Neural progenitor cell (in vitro differentiated cells): Measurements from ENCODE around the gene PPP2R2D. TPM values are rescaled to one million over a fixed set of nuclear protein-coding genes. Genes with fewer than 3 reads are reported as not detected.

Experiments
- DNase-seq: peaks from one replicate; pipeline ENCODE4 v3.0.0-alpha.2; 2016; ENCODE audit warnings: low spot score
- H2AFZ ChIP-seq: fragments of 200-600 bp; sonication (generic); replicated peaks from 2 replicates; pipeline ENCODE4 v1.6.1; 2016; ENCODE audit warnings: antibody characterized with exemption
- H3F3A ChIP-seq: fragments of 200-600 bp; sonication (generic); 2 replicates; pipeline ENCODE4 v1.6.1; 2016; ENCODE audit warnings: antibody characterized with exemption, low read depth
- H3K27ac ChIP-seq: fragments of 200-600 bp; sonication (generic); 2 replicates; pipeline ENCODE4 v1.5.1; 2016; ENCODE audit warnings: mild to moderate bottlenecking
- H3K27me3 ChIP-seq: fragments of 200-600 bp; sonication (generic); 2 replicates; pipeline ENCODE4 v1.6.1; 2016; ENCODE audit warnings: mild to moderate bottlenecking, moderate library complexity
- H3K36me3 ChIP-seq: fragments of 200-600 bp; sonication (generic); 2 replicates; pipeline ENCODE4 v1.5.1; 2016
- H3K4me1 ChIP-seq: fragments of 200-600 bp; sonication (generic); 2 replicates; pipeline ENCODE4 v1.6.1; 2016; ENCODE audit warnings: mixed run types
- H3K4me2 ChIP-seq: fragments of 200-600 bp; sonication (generic); 2 replicates; pipeline ENCODE4 v1.6.1; 2016
- H3K4me3 ChIP-seq: fragments of 200-600 bp; sonication (generic); 2 replicates; pipeline ENCODE4 v1.5.1; 2016
- H3K79me2 ChIP-seq: fragments of 200-600 bp; sonication (generic); 2 replicates; pipeline ENCODE4 v1.6.1; 2016; ENCODE audit warnings: low read depth
- H3K9ac ChIP-seq: fragments of 200-600 bp; sonication (generic); 2 replicates; pipeline ENCODE4 v1.6.1; 2016
- H3K9me3 ChIP-seq: fragments of 200-600 bp; sonication (generic); 2 replicates; pipeline ENCODE4 v1.5.1; 2016; ENCODE audit warnings: low read depth
- H4K20me1 ChIP-seq: fragments of 200-600 bp; sonication (generic); 2 replicates; pipeline ENCODE4 v1.6.1; 2016; ENCODE audit warnings: low read depth
- H3K27ac Mint-ChIP-seq: 3 replicates; pipeline ENCODE4 v1.8.0; 2021; ENCODE audit warnings: mixed read lengths
- H3K27me3 Mint-ChIP-seq: 2 replicates; pipeline ENCODE4 v1.8.0; 2022; ENCODE audit warnings: low read depth, mild to moderate bottlenecking, inconsistent platforms, moderate library complexity, mixed read lengths; ENCODE audit not compliant: insufficient read depth
- H3K36me3 Mint-ChIP-seq: 3 replicates; pipeline ENCODE4 v1.8.0; 2021; ENCODE audit warnings: mixed read lengths
- H3K4me1 Mint-ChIP-seq: 3 replicates; pipeline ENCODE4 v1.8.0; 2021; ENCODE audit warnings: mixed read lengths
- H3K4me3 Mint-ChIP-seq: 3 replicates; pipeline ENCODE4 v1.8.0; 2021; ENCODE audit warnings: mild to moderate bottlenecking, moderate library complexity, mixed read lengths
- H3K9me3 Mint-ChIP-seq: 3 replicates; pipeline ENCODE4 v1.8.0; 2020; ENCODE audit warnings: mixed read lengths
- EZH2 ChIP-seq: fragments of 200-600 bp; sonication (generic); IDR thresholded peaks from 2 replicates; pipeline ENCODE4 v1.6.1; 2017; ENCODE audit warnings: antibody characterized with exemption, mild to moderate bottlenecking, moderate library complexity
- EZH2phosphoT487 ChIP-seq: fragments of 200-600 bp; sonication (generic); IDR thresholded peaks from 2 replicates; pipeline ENCODE4 v1.6.1; 2017; ENCODE audit warnings: antibody characterized with exemption
- total RNA-seq: library from RNA; depleted of rRNA; stranded (reverse); fragments of >200 nt; gene quantifications from 2 replicates; pipeline ENCODE4 v1.2.3, GENCODE V29; 2015; ENCODE audit warnings: low replicate concordance
- TF ChIP-seq, protein P1 (sequence below): fragments of 200-600 bp; sonication (generic); IDR thresholded peaks from 2 replicates; pipeline ENCODE4 v1.5.1; 2017; ENCODE audit warnings: antibody characterized with exemption, mild to moderate bottlenecking

The PPP2R2D gene
- total RNA-seq, 1 donor from 2014 or later, result 28.1 TPM

DNA sequence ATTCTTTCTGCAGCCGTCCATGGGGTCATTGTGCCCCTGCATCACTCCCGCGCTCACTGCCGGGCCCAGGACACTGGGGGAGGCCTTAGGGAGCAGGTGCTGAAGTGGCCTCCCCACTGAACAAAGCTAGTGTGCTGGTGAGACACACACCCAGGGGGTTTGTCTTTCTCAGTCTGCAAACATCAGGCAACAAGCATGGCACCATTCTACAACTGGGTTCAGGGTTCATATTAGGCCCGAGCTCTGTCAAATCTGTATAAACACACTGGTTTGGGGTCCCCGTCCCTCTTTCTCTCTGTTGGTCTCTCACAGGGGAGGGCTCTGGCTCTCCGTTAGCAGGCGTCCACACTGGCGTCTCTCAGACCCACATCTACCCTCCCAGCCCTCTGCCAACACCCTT, 11.1 kb upstream of the PPP2R2D start:
- peaks cover 16% of the 10 kb centered on the region for H3K4me1 Mint-ChIP-seq
- peaks cover 3% of the 10 kb centered on the region for H3F3A ChIP-seq
- DNase-seq, result no peak
- no peak overlapping the region for H3K4me3 Mint-ChIP-seq
- H3K4me3 ChIP-seq, result no peak overlapping the region
- no peaks in the 10 kb centered on the region for H3K36me3 ChIP-seq
- H3K9me3 ChIP-seq, result no peaks in the 10 kb centered on the region
- H4K20me1 ChIP-seq, result no peaks in the 10 kb centered on the region
- TF ChIP-seq EZH2, result no peak
- TF ChIP-seq, protein P1, sequence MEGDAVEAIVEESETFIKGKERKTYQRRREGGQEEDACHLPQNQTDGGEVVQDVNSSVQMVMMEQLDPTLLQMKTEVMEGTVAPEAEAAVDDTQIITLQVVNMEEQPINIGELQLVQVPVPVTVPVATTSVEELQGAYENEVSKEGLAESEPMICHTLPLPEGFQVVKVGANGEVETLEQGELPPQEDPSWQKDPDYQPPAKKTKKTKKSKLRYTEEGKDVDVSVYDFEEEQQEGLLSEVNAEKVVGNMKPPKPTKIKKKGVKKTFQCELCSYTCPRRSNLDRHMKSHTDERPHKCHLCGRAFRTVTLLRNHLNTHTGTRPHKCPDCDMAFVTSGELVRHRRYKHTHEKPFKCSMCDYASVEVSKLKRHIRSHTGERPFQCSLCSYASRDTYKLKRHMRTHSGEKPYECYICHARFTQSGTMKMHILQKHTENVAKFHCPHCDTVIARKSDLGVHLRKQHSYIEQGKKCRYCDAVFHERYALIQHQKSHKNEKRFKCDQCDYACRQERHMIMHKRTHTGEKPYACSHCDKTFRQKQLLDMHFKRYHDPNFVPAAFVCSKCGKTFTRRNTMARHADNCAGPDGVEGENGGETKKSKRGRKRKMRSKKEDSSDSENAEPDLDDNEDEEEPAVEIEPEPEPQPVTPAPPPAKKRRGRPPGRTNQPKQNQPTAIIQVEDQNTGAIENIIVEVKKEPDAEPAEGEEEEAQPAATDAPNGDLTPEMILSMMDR, result no peak
- TF ChIP-seq EZH2phosphoT487, result no peak
- H3K79me2 ChIP-seq, result no peaks in the 10 kb centered on the region
- H3K27ac Mint-ChIP-seq, result no peak overlapping the region
- no peaks in the 10 kb centered on the region for H3K36me3 Mint-ChIP-seq
- peaks cover 12% of the 10 kb centered on the region for H3K27me3 Mint-ChIP-seq
- peaks cover 5% of the 10 kb centered on the region for H3K9me3 Mint-ChIP-seq
- no peaks in the 10 kb centered on the region for H3K27me3 ChIP-seq
- H3K4me2 ChIP-seq, result no peak overlapping the region
- no peaks in the 10 kb centered on the region for H3K4me1 ChIP-seq
- no peak overlapping the region for H2AFZ ChIP-seq
- H3K27ac ChIP-seq, result no peak overlapping the region
- no peak overlapping the region for H3K9ac ChIP-seq

DNA sequence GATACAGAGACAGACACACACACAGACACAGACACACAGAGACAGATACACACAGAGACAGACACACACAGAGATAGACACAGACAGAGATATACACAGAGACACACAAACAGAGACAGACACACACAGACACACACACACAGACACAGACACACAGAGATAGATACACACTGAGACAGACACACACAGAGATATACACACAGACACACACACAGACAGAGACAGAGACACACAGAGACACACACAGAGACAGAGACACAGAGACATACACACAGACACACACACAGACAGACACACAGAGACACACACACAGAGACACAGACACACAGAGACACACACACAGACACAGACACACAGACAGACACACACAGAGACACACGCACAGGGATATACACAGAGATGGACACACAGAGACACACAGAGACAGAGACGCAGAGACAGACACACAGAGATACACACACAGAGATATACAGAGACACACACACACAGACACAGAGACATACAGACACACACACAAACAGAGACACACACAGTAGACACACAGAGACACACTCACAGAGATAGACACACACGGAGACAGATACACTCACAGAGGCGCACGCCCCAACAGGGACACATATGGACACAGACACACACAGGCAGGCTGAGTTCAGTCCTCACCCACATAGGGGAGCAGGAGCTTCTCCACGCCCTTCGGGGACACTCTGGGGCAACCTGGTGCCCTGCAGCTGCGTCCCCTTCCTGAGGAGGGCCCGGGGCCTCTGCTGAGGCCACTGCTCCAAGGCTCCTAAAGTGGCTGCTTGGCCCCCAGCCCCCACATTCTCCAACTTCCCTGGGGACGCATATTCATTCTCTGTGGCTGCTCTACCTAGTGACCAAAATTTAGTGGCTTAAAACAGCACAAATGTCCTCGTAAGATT, 10.3 kb upstream of the PPP2R2D start:
- H3K27ac Mint-ChIP-seq, result no peak overlapping the region

DNA sequence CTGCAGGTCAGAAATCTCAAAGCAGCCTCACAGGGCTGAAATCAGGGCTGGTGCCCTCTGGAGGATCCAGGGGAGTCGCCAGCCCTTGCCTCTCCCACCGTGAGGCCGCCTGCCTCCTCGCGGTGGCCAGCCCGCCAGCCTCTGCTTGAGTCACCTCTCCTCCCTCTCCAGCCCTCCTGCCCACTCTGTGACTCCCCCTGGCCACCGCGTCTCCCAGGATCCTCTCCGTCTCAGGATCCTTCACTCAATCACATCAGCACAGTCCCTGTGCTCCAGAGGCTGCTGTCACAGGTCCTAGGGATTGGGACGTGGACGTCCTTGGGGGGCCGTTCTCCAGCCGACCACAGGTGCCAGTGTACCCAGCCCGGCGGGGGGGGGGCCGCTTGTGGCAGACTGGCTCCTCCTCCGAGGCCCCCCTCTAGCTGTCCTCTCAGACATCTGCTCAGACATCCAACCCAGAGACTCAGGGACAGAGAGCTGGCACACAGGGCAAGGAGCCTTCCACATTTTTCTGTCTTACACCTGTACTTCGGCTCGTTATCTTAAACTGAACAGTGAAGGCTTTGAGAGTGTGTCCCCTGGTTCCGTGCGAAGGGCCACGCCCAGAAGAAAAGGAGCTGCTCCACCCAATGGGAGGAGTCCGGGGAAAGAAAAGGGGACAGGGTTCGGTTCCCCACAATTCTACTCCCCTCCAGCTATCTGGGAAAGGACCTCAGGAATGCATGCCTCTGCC, 9.4 kb upstream of the PPP2R2D start:
- H3F3A ChIP-seq, result peaks cover 3% of the 10 kb centered on the region
- no peak overlapping the region for H3K27ac Mint-ChIP-seq
- H3K36me3 Mint-ChIP-seq, result no peaks in the 10 kb centered on the region
- H3K36me3 ChIP-seq, result no peaks in the 10 kb centered on the region
- H3K9me3 Mint-ChIP-seq, result peaks cover under 1% of the 10 kb centered on the region
- H3K4me3 Mint-ChIP-seq, result no peak overlapping the region
- no peaks in the 10 kb centered on the region for H3K4me1 ChIP-seq
- no peaks in the 10 kb centered on the region for H3K79me2 ChIP-seq
- H2AFZ ChIP-seq, result peak overlapping the region; percentile 94
- H3K4me3 ChIP-seq, result no peak overlapping the region
- H3K9ac ChIP-seq, result no peak overlapping the region
- no peaks in the 10 kb centered on the region for H3K27me3 ChIP-seq
- peaks cover 11% of the 10 kb centered on the region for H3K4me1 Mint-ChIP-seq
- no peak overlapping the region for H3K27ac ChIP-seq
- H3K9me3 ChIP-seq, result no peaks in the 10 kb centered on the region
- DNase-seq, result peak; percentile 73
- peak overlapping the region; percentile 9 for H3K4me2 ChIP-seq
- H4K20me1 ChIP-seq, result no peaks in the 10 kb centered on the region
- H3K27me3 Mint-ChIP-seq, result peaks cover 6% of the 10 kb centered on the region
- TF ChIP-seq, protein P1, result peak; percentile 52
- TF ChIP-seq EZH2, result no peak

More for the DNA sequence above, 10.3 kb upstream of the PPP2R2D start:
- Mint-ChIP-seq H3K27me3 (peaks cover 11% of the 10 kb centered on the region), H3K4me3 (no peak overlapping the region), H3K4me1 (peaks cover 16% of the 10 kb centered on the region), H3K36me3 (no peaks in the 10 kb centered on the region), H3K9me3 (peaks cover 5% of the 10 kb centered on the region)
- Histone ChIP-seq H3K27me3 (no peaks in the 10 kb centered on the region), H3K9me3 (no peaks in the 10 kb centered on the region), H2AFZ (peak overlapping the region; percentile 94), H3K36me3 (no peaks in the 10 kb centered on the region), H3F3A (peaks cover 3% of the 10 kb centered on the region), H3K4me2 (peak overlapping the region; percentile 9), H3K79me2 (no peaks in the 10 kb centered on the region), H3K4me1 (no peaks in the 10 kb centered on the region), H4K20me1 (no peaks in the 10 kb centered on the region), H3K27ac (no peak overlapping the region), H3K9ac (no peak overlapping the region), H3K4me3 (no peak overlapping the region)
- no peak for TF ChIP-seq EZH2phosphoT487
- no peak for TF ChIP-seq EZH2
- TF ChIP-seq, protein P1, result no peak
- no peak for DNase-seq
